Fibroblast of the aortic adventitia (primary cell): Measurements from ENCODE around the gene CT45A5. TPM values are rescaled to one million over a fixed set of nuclear protein-coding genes. Genes with fewer than 3 reads are reported as not detected.
"Not testable (repeated sequence)": the region's sequence is repeated elsewhere in the genome, so short reads cannot be mapped to it uniquely, and the experiment has no call there.

Experiments used
- DNase-seq: peaks from one replicate; pipeline ENCODE4 v3.0.0-alpha.2; 2010; ENCODE audit warnings: low read depth
- H3K4me3 ChIP-seq: 2 replicates; pipeline ENCODE4 v1.5.1; 2011; ENCODE audit warnings: low read depth, mild to moderate bottlenecking, control low read depth, low read length, moderate library complexity
- total RNA-seq: library from RNA; depleted of rRNA; stranded (reverse); fragments of >200 nt; gene quantifications from 2 replicates; pipeline ENCODE4 v1.2.3, GENCODE V29; 2012; ENCODE audit warnings: low replicate concordance
- TF ChIP-seq, protein P1 (sequence below): IDR thresholded peaks from 2 replicates; pipeline ENCODE4 v1.5.1; 2011; ENCODE audit warnings: mild to moderate bottlenecking, low read length, control low read depth, inconsistent platforms; ENCODE audit not compliant: insufficient read depth

Gene CT45A5, protein sequence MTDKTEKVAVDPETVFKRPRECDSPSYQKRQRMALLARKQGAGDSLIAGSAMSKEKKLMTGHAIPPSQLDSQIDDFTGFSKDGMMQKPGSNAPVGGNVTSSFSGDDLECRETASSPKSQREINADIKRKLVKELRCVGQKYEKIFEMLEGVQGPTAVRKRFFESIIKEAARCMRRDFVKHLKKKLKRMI
- not detected in 2 replicates for total RNA-seq

DNA sequence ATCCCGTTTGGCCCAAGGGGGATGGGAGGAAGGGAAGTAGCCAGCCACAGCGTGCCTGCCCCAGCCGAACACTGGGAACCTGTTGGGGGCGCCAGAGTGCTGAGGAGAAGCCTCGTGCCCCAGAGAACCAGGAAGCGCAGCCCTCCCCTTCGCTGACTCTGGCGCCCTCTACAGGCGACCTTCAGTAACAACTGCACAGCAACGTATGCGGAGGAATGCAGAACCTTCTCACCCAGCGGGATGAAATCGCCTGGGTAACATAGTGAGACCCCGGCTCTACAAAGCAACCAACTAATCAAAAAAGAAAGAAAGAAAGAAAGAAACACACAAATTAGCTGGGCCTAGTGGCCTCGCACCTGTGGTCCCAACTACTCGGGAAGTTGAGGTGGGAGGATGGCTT is at the start of gene CT45A5:
TSS of gene CT45A5 (minus strand) at position 101 of the 400 bp plus-strand sequence. CDS start 3,774 bp downstream, outside the sequence.
- H3K4me3 ChIP-seq, DNase-seq: not testable (repeated sequence)

DNA sequence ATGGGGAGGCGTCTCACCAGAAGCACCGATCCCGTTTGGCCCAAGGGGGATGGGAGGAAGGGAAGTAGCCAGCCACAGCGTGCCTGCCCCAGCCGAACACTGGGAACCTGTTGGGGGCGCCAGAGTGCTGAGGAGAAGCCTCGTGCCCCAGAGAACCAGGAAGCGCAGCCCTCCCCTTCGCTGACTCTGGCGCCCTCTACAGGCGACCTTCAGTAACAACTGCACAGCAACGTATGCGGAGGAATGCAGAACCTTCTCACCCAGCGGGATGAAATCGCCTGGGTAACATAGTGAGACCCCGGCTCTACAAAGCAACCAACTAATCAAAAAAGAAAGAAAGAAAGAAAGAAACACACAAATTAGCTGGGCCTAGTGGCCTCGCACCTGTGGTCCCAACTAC is 34.6 kb upstream of the CT45A5 start, which contains the start of gene CT45A2:
TSS of gene CT45A2 (minus strand) at position 101 of the 400 bp plus-strand sequence. CDS start 3,747 bp downstream, outside the sequence.
- DNase-seq, H3K4me3 ChIP-seq: not testable (repeated sequence)

DNA sequence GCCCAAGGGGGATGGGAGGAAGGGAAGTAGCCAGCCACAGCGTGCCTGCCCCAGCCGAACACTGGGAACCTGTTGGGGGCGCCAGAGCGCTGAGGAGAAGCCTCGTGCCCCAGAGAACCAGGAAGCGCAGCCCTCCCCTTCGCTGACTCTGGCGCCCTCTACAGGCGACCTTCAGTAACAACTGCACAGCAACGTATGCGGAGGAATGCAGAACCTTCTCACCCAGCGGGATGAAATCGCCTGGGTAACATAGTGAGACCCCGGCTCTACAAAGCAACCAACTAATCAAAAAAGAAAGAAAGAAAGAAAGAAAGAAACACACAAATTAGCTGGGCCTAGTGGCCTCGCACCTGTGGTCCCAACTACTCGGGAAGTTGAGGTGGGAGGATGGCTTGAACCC is 17.4 kb upstream of the CT45A5 start, which contains the start of gene CT45A6:
TSS of gene CT45A6 (minus strand) at position 101 of the 400 bp plus-strand sequence. CDS start 3,794 bp downstream, outside the sequence.
- H3K4me3 ChIP-seq = not testable (repeated sequence)

DNA sequence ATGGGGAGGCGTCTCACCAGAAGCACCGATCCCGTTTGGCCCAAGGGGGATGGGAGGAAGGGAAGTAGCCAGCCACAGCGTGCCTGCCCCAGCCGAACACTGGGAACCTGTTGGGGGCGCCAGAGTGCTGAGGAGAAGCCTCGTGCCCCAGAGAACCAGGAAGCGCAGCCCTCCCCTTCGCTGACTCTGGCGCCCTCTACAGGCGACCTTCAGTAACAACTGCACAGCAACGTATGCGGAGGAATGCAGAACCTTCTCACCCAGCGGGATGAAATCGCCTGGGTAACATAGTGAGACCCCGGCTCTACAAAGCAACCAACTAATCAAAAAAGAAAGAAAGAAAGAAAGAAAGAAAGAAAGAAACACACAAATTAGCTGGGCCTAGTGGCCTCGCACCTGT is 17.2 kb downstream of the CT45A5 start, which contains the start of gene CT45A3:
TSS of gene CT45A3 (minus strand) at position 101 of the 400 bp plus-strand sequence. CDS start 3,747 bp downstream, outside the sequence.
- not testable (repeated sequence) for H3K4me3 ChIP-seq, DNase-seq

More for the DNA sequence above, 17.4 kb upstream of the CT45A5 start, which contains the start of gene CT45A6:
- DNase-seq = not testable (repeated sequence)

DNA sequence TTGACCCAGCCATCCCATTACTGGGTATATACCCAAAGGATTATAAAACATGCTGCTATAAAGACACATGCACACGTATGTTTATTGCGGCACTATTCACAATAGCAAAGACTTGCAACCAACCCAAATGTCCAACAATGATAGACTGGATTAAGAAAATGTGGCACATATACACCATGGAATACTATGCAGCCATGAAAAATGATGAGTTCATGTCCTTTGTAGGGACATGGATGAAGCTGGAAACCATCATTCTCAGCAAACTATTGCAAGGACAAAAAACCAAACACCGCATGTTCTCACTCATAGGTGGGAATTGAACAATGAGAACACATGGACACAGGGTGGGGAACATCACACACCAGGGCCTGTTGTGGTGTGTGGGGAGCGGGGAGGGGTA is 40.6 kb downstream of the CT45A5 start:
- not testable (repeated sequence) for H3K4me3 ChIP-seq, DNase-seq

DNA sequence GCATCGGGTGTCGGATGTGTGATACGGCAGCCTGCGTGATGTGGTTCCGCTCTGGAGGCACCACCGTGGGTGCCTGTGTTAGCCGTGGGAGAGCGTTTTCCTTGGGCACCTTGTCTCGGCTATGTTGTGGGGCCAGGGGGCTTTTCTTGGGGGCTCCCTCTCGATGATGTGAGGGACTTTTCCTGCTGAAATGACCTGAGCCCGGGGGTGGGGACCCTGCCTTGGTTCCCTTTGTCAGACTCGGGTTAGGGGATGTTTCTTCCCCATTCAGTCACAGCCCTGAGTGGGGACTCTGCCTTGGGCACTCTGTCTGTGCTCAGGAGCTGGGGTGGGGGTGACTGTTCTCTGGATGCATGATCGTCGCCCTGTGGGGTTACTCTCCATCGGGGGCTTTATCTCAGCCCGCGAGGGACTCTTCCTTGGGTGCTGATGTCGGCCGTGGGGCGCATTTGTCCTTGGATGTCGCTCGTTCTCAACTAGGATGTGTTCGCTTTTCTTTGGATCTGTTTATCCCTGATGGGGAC is 44.0 kb downstream of the CT45A5 start:
- TF ChIP-seq, protein P1, sequence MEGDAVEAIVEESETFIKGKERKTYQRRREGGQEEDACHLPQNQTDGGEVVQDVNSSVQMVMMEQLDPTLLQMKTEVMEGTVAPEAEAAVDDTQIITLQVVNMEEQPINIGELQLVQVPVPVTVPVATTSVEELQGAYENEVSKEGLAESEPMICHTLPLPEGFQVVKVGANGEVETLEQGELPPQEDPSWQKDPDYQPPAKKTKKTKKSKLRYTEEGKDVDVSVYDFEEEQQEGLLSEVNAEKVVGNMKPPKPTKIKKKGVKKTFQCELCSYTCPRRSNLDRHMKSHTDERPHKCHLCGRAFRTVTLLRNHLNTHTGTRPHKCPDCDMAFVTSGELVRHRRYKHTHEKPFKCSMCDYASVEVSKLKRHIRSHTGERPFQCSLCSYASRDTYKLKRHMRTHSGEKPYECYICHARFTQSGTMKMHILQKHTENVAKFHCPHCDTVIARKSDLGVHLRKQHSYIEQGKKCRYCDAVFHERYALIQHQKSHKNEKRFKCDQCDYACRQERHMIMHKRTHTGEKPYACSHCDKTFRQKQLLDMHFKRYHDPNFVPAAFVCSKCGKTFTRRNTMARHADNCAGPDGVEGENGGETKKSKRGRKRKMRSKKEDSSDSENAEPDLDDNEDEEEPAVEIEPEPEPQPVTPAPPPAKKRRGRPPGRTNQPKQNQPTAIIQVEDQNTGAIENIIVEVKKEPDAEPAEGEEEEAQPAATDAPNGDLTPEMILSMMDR = no peak
- H3K4me3 ChIP-seq = no peak overlapping the region
- DNase-seq = no peak

DNA sequence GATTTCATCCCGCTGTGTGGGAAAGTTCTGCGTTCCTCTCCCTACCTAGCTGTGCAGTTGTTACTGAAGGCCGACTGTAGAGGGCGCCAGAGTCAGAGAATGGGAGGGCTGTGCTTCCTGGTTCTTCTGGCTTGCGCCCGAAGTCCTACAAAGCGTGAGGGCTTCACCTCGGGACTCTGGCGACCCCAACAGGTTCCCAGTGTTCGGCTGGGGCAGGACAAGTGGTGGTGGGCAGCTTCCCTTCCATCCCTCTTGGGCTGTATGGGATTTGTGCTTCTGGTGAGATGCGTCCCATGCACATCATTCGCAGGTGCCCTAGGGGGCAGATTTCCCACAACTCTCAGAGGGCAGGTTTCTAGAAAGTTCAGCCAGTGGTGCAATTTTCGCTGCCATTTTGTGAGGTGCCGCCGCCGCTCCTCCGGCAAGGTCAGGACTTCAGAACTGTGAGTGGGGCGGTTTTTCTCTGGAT is 44.6 kb downstream of the CT45A5 start:
- no peak for DNase-seq
- no peak overlapping the region for H3K4me3 ChIP-seq
- TF ChIP-seq, protein P1 = no peak

DNA sequence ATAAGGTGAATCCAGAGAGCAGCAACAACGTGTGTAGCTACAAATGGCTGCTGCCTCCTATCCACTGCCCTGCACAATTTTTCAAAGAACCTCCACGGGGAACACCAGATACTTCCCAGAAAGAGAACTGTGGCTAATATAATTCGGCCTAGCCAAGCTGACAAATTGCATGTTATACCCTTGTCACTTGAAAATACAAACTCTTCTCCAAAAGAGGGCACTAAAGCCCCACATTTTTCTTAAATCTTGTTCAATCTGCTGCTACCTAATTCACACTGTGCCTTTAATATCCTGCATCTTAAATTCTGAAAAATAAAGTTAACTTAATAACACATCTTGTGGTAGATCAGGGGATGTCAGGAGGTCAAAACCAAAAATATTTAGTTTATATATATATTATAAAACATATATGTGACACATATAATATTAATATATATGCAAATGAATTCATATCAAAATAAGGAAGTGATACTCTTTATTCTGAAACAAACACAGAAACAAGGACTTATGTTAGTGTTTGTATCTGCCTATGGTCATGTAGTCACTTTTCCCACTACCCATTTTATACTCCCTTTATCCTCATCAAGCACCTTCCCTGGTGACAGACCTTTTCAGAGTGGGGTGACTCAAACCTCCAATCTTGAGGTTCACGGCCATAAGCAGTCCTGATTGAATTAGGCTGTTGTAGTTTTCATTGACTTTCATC is 47.8 kb downstream of the CT45A5 start:
- no peak overlapping the region for H3K4me3 ChIP-seq
- TF ChIP-seq, protein P1 = no peak
- peak; percentile 12 for DNase-seq

DNA sequence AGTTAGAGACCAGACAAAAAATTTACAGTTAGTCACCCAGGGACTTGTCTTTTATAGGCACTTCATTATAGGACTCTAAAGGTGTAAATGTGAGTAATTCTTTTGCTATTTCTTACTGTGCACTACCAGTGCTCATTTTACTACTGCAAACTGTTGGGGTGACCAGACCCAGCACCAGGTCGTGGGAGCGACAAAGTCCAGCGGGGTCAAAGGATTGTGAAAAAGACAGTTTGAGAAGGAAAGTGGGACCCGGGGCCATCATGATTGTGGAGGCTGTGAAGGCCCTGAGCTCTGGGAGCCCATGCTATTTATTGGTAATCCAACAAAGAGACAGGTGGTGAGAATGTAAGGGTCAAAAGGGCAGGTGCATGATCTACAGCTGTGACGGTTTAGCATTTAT is 50.6 kb downstream of the CT45A5 start:
- not testable (repeated sequence) for H3K4me3 ChIP-seq, DNase-seq

Other genes with a start within 250 kb of the CT45A5 start
- not detected in 2 replicates for gene CT45A1, start 71.9 kb downstream of the CT45A5 start, total RNA-seq
- not detected in 2 replicates for gene CT45A3, start 17.3 kb downstream of the CT45A5 start, total RNA-seq
- gene CT45A6, start 17.3 kb upstream of the CT45A5 start, total RNA-seq = not detected in 2 replicates
- not detected in 2 replicates for gene CT45A2, start 34.5 kb upstream of the CT45A5 start, total RNA-seq
- gene CT45A7, start 51.8 kb upstream of the CT45A5 start, total RNA-seq = not detected in 2 replicates
- gene CT45A8, start 69.0 kb upstream of the CT45A5 start, total RNA-seq = not detected in 2 replicates
- gene CT45A9, start 86.3 kb upstream of the CT45A5 start, total RNA-seq = not detected in 2 replicates
- not detected in 2 replicates for gene CT45A10, start 107.9 kb upstream of the CT45A5 start, total RNA-seq
- gene SAGE1, start 108.2 kb upstream of the CT45A5 start, total RNA-seq = not detected in 2 replicates
- gene MMGT1, start 188.5 kb upstream of the CT45A5 start, total RNA-seq = 15.5 and 40.2 TPM in 2 replicates
- gene SLC9A6, start 199.9 kb upstream of the CT45A5 start, total RNA-seq = 18.6 and 26.3 TPM in 2 replicates